NCI-H2171 treated with DMSO at 0.1 percent for 48 hours (cell line): ENCODE data around the gene SLC2A6.
A peak's percentile ranks its signal among the peaks of the same experiment; 100 is the strongest.

Experiments
- DNase-seq: peaks from one replicate; lab custom pipeline; 2025; lab: John Stamatoyannopoulos, UW

SLC2A6 gene

GRCh38 chr9:133477992-133478850 lies 678 bp downstream of the SLC2A6 start:
- no peak for DNase-seq

GRCh38 chr9:133477461-133477860 lies 1.4 kb downstream of the SLC2A6 start:
- DNase-seq, result no peak

GRCh38 chr9:133476941-133477340 lies 2.0 kb downstream of the SLC2A6 start:
- no peak for DNase-seq

- no peak for DNase-seq
Observed at GRCh38 chr9:133476036-133476931, 2.6 kb downstream of the SLC2A6 start.

- DNase-seq, result no peak
Observed at GRCh38 chr9:133475292-133476012, 3.4 kb downstream of the SLC2A6 start.

GRCh38 chr9:133474853-133475252 lies 4.0 kb downstream of the SLC2A6 start:
- no peak for DNase-seq

GRCh38 chr9:133474215-133474614 lies 4.7 kb downstream of the SLC2A6 start:
- DNase-seq, result no peak

- no peak for DNase-seq
Observed at GRCh38 chr9:133473743-133474142, 5.2 kb downstream of the SLC2A6 start.

- no peak for DNase-seq
Observed at GRCh38 chr9:133472753-133473378, 6.0 kb downstream of the SLC2A6 start.

- DNase-seq, result no peak
Observed at GRCh38 chr9:133472277-133472645, 6.6 kb downstream of the SLC2A6 start.

- no peak for DNase-seq
Observed at GRCh38 chr9:133471551-133472276, 7.2 kb downstream of the SLC2A6 start.

GRCh38 chr9:133470988-133471387 lies 7.9 kb downstream of the SLC2A6 start:
- DNase-seq, result no peak

GRCh38 chr9:133470427-133470924 lies 8.4 kb downstream of the SLC2A6 start:
- no peak for DNase-seq

GRCh38 chr9:133468777-133469421 lies 10.0 kb downstream of the SLC2A6 start:
- DNase-seq, result no peak

- no peak for DNase-seq
Observed at GRCh38 chr9:133468374-133468773, 10.5 kb downstream of the SLC2A6 start.

GRCh38 chr9:133467101-133467500 lies 11.8 kb downstream of the SLC2A6 start:
- DNase-seq, result no peak

- no peak for DNase-seq
Observed at GRCh38 chr9:133465984-133466383, 12.9 kb downstream of the SLC2A6 start.

- DNase-seq, result peak; percentile 48
Observed at GRCh38 chr9:133464638-133465037, 14.3 kb downstream of the SLC2A6 start.

- DNase-seq, result no peak
Observed at GRCh38 chr9:133463864-133464615, 14.9 kb downstream of the SLC2A6 start.
